ENCODE measurements around the gene PRKCA.
"Not testable (repeated sequence)": the region's sequence is repeated elsewhere in the genome, so short reads cannot be mapped to it uniquely, and the experiment has no call there.

Gene PRKCA

GRCh38 chr17:66435182-66435581, 132.8 kb downstream of the PRKCA start:
- DNase-seq (ENCODE audit: low read depth in 2 of 2, low spot score in 1 of 2), result no peak

DNA sequence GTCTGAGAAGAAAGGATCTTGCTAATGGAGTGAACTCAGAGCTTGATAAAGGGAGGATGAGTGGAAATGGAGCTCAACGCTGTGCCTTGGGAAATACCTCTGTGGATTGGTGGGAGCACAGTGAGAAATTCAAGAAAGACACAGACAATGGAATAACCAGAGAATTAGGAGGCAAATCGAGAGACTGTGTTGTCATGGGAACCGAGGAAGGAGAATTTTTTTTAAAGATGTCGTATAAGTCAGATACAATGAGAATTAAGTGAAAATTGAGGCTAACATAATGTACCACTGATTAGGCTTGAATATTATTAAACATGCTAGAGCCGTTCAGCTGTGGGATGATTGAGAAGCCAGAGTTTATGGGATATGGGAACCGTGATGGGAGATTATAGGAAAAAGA, 134.2 kb downstream of the PRKCA start:
- DNase-seq (ENCODE audit: low read depth in 2 of 2, low spot score in 1 of 2), result no peak

- no peak for DNase-seq (ENCODE audit: low read depth in 2 of 2, low spot score in 1 of 2)
Observed at GRCh38 chr17:66437476-66438026, 135.1 kb downstream of the PRKCA start.

DNA sequence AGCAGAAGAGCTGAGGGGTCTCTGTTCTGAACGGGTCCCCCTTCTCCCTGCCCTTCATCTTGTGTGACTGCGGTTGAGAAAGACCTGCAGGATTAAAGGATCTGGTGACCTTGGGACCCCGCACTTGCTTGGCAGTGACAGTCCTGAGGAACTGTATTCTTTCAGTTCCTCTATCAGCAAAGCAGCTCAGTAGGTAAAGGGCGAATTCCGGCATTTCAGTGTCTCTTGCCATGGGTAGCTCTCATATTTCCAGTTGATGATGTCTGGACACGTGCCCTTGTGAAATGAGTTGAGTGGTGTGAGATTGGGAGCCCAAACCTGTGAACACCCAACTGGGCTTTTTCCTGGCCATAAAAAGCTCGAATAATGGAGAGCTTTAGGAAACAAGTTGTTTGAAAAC, 135.7 kb downstream of the PRKCA start:
- no peak for DNase-seq (ENCODE audit: low read depth in 2 of 2, low spot score in 1 of 2)

GRCh38 chr17:66441101-66441661, 138.8 kb downstream of the PRKCA start:
- DNase-seq (ENCODE audit: low read depth in 2 of 2, low spot score in 1 of 2), result no peak

DNA sequence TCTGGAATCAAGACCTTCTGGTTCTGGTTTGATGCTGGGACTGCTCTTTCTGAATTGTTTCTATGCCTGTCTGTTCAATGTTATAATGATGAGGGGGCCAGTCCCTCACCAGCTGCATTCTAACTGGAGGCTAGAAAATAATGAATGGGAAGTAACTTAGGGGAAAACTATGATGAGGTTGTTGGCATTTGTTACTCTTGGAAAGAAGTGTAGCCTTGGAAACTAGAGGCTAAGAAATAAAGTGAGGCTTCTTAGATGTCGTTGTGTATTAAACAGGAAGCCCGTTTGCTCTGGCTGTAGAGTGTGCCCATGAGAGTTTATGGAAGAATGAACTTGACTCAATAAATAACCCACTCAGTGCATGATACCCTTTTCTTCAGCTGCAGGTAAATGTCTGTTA, 140.8 kb downstream of the PRKCA start:
- no peak for DNase-seq (ENCODE audit: low read depth in 2 of 2, low spot score in 1 of 2)

GRCh38 chr17:66443606-66444005, 141.2 kb downstream of the PRKCA start:
- DNase-seq (ENCODE audit: low read depth in 2 of 2, low spot score in 1 of 2), result no peak

- no peak for DNase-seq (ENCODE audit: low read depth in 2 of 2, low spot score in 1 of 2)
Observed at GRCh38 chr17:66444031-66444430, 141.6 kb downstream of the PRKCA start.

DNA sequence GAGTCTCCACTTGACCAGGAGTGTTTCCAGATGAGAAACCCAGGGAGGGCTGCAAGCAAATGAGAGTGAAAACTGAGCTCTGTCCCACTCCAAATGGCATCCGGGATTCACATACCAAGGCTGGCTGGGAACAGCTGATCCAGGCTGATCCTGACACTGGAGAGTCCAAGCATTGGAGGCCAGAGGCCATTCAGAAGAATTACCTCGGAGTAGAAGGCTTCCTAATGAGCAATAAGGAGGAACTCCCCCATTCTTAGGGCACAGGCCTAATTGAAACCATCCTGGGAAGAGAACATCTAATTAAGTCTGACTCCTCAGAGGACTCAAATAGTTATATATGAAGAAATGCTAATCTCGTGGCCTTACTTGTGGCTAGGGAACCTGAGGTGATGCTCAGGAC, 142.8 kb downstream of the PRKCA start:
- DNase-seq (ENCODE audit: low read depth in 2 of 2, low spot score in 1 of 2), result no peak

DNA sequence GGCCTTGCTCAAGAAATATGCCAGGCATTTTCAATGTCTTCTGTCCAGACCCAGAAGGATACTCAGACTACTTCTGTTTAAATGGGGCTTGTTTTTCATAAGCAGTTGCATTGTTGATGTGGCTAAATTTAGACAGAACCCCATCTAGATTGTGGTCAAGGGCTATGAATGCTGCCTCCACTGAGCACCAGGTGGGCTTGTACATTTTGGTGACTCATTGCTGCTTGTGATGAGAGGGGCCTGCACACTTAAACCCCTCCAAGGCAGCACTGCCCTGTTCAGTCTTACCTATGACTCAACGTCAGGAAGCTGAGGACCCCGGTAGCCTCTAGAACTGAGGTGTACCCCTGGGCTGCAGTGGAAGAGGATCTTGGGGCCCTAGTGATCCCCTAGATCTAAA, 144.0 kb downstream of the PRKCA start:
- DNase-seq (ENCODE audit: low read depth in 2 of 2, low spot score in 1 of 2), result no peak

DNA sequence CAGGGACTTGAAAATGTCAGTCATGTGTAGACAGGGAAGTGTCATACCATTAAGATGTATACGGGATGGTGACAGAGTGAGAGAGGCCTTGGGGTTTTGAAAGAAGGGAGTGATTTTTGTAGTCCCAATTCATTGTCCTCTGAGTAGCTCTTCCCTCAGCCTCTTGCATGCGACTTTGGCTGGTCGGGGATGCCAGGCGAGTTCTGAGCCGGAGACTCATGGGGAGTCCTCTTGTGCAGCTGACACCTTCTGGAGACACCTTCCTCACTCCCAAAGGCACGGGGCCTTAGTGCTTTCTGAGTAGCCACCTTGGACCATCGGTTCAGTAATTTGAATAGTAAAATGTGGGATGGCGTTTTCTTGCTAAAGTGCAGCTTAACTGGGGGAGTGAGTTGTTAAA, 144.7 kb downstream of the PRKCA start:
- DNase-seq (ENCODE audit: low read depth in 2 of 2, low spot score in 1 of 2), result no peak

DNA sequence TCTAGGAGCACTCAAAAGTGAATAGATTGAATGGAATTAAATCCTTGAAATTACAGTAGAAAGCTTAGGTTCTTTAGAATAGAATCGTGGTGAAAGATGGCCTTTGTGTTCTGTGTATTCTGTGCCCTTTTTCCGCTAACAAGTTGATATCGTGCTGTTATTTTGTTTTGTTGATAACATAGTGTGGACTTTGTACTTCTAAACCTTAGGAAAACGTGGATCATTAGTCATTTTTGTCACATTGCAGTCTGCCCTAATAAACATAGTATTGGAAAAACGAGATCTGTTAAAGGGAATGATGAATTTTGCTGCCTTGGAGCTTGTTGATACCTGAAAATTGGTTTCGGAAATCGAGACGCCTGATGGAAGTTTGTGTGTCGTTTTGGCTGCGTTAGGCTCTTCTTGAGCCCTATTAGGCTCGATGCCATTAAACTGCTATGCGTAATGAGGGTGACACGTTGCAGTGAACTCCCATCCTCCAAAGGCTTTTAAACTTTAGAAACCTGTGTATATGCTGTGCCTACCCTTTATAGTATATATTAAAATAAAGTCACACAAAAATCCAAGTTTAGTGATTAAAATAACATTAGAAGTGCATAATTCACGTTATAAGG, 145.7 kb downstream of the PRKCA start:
- DNase-seq (ENCODE audit: low read depth in 2 of 2, low spot score in 1 of 2), result no peak

DNA sequence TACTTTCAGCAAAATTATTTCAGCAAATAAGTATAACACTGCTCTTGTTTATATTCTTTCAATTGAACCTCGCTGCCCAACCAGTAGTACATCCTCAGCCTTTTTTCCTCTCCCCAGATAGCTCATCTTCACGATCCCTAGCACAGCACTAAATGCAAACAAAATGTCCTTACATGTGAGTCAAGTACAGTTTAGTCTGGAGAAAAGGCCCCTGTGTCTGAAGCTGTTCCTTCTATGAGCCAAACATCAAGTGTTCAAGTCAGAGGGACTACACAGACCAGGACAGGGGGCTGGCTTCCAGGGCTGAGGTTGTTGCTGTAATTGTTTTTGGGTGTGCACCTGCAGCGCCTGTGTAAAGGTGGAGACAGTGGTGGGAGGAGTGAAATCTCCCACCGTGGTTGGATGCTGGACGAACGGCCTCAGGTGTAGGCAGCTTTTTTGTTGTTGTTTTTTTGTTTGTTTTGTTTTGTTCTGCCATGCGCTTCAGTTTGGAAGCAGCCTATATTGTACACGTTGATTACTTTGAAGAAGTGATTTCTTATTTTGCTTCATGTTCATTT, 147.1 kb downstream of the PRKCA start:
- DNase-seq (ENCODE audit: low read depth in 2 of 2, low spot score in 1 of 2), result no peak

GRCh38 chr17:66450008-66450851, 147.8 kb downstream of the PRKCA start:
- DNase-seq (ENCODE audit: low read depth in 2 of 2, low spot score in 1 of 2), result no peak

GRCh38 chr17:66450852-66451158, 148.4 kb downstream of the PRKCA start:
- no peak for DNase-seq (ENCODE audit: low read depth in 2 of 2, low spot score in 1 of 2)

- no peak for DNase-seq (ENCODE audit: low read depth in 2 of 2, low spot score in 1 of 2)
Observed at GRCh38 chr17:66451188-66452149, 149.1 kb downstream of the PRKCA start.

- DNase-seq (ENCODE audit: low read depth in 2 of 2, low spot score in 1 of 2), result no peak
Observed at GRCh38 chr17:66455060-66455459, 152.6 kb downstream of the PRKCA start.

DNA sequence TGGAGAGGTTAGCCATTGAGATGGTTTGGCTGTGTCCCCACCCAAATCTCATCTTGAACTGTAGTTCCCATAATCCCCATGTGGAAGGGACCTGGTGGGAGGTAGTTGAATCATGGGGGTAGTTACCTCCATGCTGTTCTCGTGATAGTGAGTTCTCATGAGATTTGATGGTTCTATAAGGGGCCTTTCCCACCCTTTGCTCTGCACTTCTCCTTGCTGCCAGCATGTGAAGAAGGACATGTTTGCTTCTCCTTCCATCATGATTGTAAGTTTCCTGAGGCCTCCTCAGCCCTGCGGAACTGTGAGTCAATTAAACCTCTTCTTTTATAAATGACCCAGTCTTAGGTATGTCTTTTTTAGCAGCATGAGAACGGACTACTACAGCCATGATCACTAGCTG, 155.1 kb downstream of the PRKCA start:
- DNase-seq (ENCODE audit: low read depth in 2 of 2, low spot score in 1 of 2), result not testable (repeated sequence)

- DNase-seq (ENCODE audit: low read depth in 2 of 2, low spot score in 1 of 2), result no peak
Observed at GRCh38 chr17:66458782-66459181, 156.4 kb downstream of the PRKCA start.

GRCh38 chr17:66459811-66460270, 157.4 kb downstream of the PRKCA start:
- DNase-seq (ENCODE audit: low read depth in 2 of 2, low spot score in 1 of 2), result no peak

DNA sequence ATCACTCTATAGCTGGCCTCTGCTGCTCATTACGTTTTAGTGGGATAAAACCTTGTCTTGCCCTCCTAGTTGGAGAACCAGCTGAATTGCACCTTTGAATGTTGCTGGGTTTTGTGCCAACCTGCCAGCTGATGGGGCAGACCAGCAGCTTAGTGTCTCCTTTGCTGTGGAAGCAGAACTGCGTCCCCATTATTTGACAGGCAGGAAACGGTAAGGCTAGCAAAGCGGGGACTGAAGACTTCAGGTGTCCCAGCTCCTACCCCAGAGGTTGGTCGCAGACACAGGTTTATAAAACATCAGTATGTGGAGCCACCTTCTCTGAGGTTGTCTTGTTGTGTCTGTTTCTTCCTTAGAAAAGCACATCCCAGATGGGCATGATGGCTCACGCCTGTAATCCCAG, 158.1 kb downstream of the PRKCA start:
- no peak for DNase-seq (ENCODE audit: low read depth in 2 of 2, low spot score in 1 of 2)
